ENCODE results near the gene MAD2L2.
A peak's percentile ranks its signal among the peaks of the same experiment; 100 is the strongest.

The MAD2L2 gene

DNA sequence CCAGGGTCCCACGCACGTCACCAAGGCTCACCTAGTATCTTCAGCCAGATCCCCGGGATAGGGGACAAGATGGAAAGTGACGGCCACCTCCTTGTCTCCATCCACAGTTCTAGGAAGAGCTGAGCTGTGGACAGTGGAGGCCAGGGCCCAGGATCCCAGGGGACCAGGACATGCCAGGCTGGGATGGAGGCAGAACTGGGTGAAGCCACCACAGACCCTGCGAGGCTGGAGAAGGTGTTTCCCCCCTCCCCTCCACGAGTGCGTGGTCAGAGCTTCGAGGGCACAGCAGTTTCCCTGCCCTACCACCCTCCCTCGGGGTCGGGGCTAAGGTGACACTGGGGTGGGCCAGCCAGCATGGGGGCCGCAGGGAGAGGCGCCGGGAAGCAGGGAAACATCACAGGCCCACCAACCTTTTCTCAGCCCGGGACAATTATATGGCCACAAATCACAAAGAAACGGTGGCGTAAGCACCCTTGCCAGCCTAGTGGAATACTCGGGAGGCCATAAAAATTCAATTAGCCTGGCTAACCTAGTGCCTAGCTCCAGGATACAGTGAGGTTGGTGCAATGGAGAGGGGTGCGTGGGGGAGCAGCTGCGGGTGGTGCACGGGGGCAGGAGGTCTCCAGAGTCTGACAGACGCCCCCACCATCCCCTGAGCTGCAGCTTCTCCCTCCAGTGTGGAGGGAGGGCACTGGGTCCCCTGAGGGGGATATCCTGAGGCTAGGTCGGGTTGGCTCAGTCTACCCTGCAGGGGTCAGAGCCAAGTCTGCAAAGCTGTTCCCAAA is 23.9 kb upstream of the MAD2L2 start:
- DNase-seq, result no peak

DNA sequence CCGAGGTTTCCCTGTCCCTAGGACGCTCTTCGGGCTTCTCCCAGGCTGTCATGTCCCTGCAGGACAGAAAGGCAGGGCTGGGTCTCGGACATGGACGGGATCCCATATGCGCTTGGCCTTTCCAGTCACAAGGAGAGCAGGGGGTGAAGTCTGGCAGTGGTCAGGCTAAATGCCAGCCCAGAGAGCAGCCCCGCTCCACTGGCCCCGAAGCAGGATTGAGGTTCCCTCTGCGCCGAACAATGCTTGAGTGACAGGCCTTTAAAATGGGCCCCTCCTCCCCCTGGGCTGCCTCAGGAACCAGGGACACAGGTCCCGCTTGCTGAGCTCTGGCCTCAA is 23.2 kb upstream of the MAD2L2 start:
- DNase-seq, result no peak

DNA sequence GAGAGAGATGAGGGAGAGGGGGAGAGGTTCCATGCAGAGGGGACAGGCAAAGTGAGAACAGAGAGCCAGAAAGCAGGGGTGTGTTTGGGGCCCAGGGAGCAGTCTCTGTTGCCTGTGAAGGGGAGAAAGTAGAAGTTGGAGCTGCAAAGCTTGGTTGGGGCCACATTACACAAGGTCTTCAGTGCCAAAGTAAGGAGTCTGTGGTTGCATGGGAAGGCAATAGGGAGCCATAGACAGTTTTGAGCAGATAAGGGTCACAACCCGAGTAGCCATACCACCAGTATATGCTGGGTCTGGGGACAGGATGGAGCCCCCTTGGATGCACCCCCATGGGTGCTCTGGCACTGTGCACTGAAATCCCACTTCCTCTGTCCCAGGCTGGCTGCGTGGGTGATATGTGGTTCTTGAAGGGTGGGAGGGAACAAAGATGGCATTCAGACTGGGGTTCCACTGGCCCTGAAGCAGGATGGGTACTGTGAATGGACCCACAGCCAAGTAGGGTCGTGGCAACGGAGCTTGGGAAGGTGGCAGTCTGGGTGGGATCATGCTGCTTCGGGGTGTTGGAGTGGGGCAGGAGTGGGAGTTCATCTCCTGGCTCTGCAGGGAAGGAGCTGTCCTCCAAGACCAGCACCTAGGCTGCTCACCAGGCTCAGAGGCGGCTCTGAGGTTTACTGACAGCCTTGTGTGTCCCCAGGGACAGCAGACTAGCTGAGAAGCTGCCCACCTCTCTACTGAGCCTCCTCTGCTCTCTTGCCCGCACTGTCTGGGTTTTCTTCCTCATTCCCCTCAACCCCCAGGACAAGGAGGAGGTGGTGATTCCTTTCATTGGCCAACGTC is 22.6 kb upstream of the MAD2L2 start:
- no peak for DNase-seq

DNA sequence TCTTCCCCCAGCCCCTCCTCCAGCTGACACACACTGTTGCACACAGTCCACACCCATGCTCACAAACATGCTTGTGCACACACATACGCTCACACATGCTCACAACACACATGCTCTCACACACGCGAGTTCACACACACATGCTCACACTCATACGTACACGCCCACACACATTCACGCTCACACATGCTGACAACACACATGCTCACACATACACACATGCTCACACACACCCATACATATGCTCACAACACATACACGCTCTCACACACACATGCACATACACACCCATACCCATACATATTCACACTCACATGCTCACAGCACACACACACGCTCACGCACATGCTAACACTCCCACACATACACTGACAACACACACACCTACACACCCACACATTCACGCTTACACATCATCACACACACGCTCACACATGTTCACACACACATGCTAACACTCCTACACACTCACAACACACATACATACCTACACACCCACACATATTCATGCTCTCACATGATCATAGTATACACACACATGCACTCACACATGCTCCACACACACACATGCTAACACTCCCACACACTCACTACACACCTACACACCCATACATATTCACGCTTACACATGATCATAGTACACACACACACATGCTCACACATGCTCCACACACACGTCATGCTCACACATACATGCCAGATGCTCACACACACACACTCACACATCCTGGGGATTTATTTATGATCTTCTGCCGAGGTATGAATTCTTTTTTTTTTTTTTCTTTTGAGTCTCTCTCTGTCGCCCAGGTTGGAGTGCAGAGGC is 21.2 kb upstream of the MAD2L2 start:
- no peak for DNase-seq

DNA sequence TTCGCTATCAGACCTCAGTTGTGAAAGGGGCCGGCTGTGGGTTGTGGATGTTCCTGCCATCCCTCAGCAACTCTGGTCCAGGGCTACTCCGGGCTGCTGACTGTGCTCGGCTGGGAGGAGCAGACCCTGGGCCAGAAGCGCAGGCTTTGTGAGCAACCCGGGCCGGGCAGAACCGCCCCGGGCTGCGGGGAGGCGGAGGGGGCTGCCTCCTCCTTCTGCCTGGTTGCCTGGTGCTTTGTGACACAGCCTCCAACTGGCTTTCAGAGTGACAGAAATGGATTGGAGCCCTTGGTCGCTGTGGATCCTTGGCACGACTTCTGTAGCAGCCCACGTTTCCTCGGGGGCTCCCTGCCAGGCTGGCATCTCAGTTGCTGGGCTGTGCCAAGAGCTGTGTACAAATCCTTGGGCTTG is 20.6 kb upstream of the MAD2L2 start:
- no peak for DNase-seq

DNA sequence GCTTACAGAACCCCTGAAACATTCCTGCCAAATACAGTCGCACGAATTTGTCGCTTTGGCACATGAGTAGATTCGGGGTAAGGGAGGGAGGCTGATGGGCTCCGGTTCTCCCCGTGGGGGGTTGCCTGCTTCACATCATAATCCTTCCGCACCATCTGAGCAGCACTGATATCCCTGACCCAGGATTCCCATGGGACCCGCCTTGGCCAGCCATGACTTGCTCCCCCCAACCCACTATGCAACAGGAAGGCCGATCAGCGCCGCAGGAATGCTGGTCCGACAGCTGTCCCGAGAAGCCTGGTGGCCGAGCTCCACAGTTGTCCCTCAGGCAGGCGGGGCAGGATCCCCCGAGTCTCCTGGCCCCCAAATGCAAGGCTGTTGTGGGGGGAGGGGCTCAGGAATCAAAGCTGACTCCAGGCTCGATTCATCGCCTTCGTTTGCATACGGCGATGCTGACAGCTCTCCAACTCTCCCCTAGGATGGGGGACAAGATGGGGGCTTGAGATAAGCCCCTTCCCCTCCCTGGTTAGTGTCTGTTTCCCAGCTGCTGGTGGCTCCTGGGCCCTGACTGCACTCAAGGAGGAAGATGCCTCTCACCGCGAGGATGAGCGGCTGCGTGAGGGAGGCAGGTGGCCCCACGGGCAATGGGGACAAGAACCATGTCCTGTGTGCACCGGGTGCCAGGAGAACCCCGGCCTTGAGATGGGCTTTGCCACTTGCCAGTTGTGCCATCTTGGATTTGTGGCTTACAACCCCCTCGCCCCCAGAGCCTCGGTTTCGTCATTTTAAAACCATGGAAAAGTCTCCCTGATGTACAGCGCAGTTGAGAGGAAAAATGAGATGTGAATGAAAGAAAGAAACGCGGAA is 19.9 kb upstream of the MAD2L2 start:
- no peak for DNase-seq

DNA sequence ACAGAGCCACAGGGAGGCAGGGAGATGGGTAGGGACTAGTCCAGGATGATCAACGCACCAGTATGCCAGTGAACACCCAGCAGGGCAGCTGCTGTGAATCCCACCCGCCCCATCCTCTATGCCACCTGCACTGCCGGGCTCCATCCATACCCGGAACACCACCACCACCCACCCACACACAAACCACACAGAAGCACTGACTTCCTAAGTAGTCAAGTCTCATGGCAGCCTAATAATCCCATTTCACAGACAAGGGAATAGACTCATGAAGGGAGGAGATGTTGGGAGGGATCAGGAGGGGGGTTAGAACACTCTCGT is 16.9 kb upstream of the MAD2L2 start:
- DNase-seq, result no peak

DNA sequence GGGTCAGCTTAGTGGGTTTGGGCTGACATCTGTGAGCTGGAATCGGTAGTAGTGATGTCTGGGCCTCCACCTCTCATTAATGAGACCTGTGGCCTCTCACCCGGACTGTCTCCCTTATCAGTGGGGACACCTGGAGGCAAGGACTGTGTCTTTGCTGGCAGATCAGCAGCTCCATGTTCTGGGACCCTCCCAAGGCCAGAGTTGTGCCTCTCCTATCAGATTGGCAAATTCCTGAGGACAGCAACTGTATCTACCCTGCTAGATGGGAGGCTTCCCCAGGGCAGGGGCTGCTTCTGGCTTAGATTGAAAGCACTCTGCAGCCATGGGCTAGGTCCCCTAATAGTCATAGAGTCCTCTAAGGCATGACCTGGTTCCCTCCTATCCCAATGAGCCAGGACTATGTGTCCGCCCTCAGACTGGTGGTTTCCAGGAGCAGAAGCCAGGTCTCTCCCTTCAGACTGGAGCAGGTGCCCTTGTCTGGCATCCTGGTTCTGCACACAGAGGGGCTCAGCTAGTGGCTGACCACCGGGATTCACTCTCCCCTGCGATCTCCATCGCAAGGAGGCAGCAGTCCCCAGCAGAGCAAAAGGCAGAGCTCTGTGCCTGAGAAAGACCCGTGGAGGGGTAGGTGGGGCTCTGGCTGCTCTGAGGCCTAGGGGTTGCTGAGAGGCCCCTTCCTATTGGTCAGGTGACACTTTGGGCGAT is 16.4 kb upstream of the MAD2L2 start:
- no peak for DNase-seq

DNA sequence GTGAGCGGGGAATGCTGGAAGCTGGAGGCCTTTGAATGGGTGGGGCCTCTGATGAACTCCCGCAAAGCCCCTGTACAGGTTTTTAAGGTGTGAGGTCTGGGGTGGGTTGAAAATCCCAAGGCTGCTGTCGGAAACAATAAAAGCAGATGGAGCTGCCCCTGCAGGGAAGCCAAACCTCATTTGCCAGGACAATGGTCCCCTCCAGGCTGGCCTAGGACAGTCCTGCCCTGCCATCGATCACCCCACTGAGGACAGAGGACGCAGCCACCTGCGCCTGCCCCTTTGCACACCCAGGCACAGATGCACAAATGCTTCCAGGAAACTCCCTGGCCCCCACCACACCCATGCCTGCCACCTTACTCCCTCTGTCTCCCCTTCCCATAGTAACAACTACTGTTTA is 14.9 kb upstream of the MAD2L2 start:
- DNase-seq, result no peak

DNA sequence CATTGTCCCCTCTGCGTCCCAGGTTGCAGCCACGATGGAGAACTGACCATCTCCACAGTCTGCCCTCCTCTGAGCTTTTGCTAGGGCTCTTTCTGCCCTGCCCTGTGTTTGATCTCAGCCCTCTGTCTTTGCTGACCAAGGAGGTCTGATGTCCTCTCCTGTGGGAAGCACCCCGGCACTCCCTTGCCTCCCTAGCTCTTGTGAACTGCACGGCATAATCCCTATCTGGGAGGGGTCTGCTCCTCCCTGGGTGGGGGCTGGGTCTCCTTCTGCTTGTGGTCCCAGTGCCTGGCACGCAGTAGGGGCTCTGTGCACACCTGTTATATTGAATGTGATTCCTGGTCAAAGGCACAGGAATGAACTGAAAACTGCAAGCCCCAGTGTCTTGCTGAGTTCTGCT is 13.0 kb upstream of the MAD2L2 start:
- DNase-seq, result no peak

DNA sequence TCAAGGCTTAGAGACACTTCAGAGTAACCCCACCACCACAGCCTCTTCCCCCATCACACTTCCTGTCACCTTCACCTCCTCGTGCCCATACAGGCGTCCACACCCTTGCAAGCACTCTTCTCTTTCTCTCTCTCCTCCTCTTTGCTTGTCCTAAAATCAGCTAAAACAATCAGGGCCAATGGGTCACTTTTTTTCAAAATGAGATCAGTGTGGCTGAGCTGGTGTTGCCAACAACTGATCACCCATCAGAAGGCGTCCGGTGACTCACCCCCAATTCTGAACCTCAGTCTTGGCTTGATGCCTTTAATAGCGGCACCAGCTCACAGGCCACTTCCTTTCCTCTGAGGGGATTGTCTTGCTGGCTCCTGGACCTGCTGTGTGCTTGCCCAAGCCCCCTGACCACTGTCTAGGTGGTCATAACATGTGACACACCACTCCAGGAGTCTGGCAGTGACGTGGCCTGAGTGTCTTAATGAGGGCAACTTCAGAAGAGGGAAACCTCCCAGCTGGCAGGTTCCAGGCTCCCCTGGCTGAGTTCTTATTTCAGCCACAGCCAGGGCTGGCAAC is 12.2 kb upstream of the MAD2L2 start:
- DNase-seq, result peak in 1 of 5 donors; percentile 33

DNA sequence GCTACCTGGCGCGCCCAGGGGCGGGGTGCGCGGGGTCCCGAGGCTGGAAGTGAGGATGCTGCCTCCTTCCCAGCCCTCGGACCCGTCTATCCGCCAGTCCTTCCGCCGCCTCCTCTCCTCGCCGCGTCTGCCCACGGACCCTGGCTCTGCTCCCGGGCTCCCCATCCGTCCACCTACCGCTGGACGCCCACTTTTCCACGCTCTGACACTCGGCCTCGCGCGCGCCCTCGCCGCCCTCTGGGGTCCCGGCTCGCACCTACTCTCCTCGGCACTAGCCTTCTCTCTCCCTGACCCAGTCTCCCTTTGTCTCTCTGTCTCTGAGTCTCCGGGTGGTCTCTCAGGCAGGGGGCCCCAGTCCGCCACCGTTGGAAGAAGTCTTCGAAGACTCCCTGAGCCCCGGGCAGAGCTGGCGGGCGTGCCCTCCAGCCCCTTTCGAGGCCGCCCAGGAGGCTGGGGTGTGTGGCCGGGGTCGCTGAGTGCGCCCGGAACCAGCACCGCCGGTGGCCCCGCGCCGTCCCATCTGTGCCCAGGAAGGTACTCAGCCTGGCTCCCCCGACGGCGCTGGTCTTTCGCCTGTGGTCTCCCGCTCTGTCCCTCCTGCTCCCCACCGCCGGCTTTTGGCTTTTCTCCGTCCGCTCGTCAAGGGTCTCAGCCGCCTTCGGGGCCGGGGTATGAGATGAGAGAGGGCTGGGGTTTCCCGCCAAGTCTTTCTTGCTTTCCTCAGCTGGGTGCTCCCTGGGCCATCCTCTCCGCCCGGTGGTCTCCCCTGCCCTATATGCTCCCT is 11.2 kb upstream of the MAD2L2 start:
- DNase-seq, result no peak

DNA sequence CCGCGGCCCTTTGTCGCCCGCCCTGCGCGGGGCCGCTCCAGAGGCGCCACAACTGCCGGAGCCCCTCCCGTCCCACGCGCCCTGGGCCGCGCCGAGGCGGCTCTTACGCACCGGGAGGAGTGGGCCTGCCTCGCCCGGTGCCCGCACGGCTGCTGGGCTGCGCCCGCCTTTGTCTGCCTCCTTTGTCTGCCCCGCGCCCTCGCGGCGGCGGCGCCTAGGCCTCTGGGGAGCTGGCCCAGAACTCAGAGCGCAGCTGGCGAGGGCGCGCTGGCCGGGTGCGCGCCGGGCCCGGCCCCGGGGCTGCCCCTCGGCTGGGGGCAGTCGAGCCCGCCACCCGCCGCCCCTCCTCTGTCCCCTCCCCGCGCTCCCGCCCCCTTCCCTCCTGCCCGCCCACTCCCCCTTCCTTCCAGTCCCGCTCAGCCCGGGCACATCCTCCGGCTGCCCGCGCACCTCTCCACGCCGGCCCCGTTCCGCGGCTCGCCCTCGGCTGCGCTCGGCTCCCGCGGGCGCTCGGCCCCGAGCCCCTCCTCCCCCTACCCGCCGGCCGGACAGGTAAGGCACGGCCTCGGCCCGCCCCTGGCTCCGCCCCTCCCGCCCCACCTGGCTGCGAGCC is 10.5 kb upstream of the MAD2L2 start, which contains the start of gene DRAXIN:
Gene DRAXIN (plus strand): TSS at position 409 of the 613 bp plus-strand sequence. CDS start 14,549 bp downstream, outside the sequence.
- DNase-seq, result no peak

DNA sequence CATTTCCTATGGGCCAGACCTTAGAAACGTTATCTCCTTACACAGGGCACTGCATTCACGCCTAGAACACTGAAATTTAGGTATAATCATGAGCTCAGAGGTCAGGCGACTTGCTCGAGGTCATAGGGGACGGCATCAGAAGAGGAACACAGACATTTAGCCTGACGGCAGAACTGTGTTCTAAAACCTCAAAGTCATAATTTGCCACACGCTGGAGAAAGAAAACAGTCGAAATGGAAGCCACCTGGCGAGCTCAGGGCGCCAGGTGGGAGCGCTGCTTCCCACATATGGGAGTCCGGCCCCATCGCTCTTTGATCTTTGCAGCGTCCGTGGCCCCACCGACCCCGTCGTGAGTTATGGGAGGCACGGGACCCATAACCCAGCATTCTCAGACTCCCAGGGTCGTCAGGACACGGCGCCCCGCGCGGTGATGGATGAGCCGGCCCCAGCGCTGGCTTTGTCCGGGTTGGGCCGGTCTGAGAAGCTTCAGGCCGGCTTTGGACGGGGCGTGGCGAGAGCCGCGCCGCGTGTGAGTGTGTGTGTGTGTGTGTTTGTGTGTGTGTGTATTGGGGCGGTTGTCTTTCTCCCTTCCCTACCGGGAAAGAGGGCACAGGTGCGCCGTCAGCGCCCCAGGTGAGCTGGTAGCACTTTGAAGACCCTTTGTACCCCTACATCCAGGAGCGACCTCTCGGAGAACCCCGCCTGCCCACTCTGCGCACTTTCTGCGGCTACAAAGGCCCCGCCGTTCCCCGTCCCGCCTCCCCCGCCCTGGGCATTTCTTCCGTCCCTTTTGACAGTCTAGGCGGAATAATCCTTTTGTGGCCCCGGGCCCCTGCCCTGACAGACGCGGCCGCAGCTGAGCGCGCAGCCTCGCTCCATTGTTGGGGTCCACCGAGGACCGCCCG is 9.7 kb upstream of the MAD2L2 start:
- no peak for DNase-seq

DNA sequence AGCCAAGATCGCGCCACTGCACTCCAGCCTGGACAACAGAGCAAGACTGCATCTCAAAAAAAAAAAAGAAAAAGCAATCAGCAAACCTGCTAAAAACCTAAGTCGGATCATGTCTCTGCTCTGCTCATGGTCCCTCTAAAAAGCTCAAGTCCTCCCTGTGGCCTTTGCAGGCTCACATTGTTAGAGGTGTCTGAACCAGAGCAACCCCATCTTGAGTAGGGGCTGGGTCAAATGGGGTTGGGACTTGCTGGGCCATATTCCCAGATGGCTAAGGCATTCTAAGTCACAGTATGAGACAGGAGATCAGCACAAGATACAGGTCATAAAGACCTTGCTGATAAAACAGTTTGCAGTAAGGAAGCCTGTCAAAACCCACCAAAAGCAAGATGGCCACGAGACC is 7.6 kb upstream of the MAD2L2 start:
- DNase-seq, result no peak

DNA sequence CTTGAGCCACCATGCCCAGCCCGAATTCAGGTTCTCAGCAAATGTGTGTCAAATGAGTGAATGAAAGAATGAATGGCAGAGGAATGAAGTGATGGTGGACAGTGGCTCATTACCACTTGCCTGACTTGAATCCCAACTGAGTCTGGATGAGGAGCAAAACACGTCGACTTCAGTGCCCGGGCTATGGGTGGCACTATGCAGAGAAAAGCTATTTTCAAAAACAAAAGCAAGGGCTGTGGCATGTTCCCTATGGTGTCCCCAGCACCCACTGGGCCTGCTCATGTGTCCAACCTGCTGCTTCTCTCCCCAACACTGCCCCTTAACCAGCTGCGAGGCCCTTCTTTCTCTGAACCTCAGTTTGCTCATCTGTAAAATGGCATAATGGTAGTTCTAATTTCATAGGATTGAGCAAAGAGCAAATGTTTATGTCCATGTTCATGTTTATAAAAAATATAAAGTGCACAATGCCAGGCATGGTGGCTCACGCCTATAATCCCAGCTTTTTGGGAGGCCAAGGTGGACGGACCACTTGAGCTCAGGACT is 4.3 kb upstream of the MAD2L2 start:
- DNase-seq, result no peak

DNA sequence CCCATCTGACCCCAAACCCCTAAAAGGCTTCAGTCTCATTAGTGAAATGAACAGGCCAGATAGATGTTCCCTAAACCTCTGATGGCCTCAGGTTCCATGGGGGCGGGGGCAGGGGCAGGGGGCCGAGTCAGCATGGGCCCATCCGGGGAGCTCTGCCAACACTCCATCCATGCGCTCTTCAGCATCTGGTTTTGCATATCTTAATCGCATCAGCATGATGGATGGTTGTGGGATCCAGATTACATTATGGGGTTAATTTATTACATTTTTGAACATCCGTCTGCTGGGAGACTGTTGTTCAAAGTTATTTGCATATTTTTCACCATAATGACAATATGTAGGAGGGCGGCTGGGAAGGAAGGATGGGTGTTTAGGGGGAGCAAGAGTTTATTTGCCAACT is 3.1 kb upstream of the MAD2L2 start:
- no peak for DNase-seq

DNA sequence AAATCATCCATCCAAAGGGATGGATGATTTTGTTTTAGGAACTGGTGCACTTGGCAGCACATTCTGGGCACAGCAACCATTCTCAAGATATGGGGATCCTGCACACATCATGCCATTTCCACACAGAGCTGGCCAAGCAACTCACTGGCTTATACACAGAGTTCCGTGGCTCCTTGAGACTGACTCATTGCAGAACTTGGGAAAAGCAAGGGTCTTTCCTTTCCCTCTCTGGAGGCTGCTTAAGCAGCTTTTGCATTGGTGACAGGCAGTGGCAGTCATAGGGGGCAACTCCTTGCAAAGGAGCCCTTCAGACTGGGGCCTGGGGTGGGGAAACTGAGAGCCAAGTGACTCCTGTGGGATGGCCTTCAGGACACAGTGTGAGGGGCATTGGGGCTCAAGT is 1.9 kb upstream of the MAD2L2 start:
- DNase-seq, result no peak

DNA sequence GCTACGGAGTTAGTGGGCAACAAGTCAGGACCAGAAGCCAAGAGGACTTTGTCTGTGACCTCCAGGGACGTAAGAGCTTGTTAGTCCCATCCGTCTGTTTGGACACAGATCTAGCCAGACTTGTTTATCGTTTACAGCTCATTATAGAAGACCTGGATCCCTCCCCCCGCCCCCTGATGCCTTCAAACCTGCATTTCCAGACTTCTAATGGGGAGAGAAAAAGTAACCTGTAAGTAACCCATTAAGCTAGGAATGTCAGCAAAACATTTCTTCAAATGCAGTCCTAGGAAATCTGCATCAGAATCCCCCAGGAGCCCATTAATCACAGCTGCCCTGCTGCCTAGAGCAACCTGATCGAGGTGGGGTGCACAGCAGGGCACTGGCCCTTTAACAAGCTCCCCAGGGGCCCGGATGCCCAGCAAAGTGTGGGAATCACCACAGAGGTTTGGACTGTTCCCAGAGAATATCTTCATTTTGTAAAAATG is 1.4 kb upstream of the MAD2L2 start:
- DNase-seq, result no peak

Data from T-helper 1 cell (primary cell).